IMR-90 (cell line): ENCODE measurements around the gene DOK1. TPM values are rescaled to one million over a fixed set of nuclear protein-coding genes. Genes with fewer than 3 reads are reported as not detected.

ENCODE experiments used
- ATAC-seq: fragments of 200-7000 bp; cut with Tn5 transposase; 2 replicates; pipeline ENCODE4 v1.9.1; 2020; ENCODE audit warnings: low read depth, mild to moderate bottlenecking, moderate library complexity
- BruUV-seq: library from RNA; stranded (reverse); fragments of 400-500 nt; replicated peaks from 2 replicates; lab custom pipeline; 2021; lab: Mats Ljungman, UMichigan
- CTCF ChIA-PET: fragments of 300-600 bp; formaldehyde crosslinking; extraction: SDS; loops from one replicate; lab custom pipeline; 2021; ENCODE audit warnings: antibody characterized with exemption; lab: Yijun Ruan, JAX
- POLR2A ChIA-PET: fragments of 300-600 bp; sonication (Branson Sonifier 250); formaldehyde crosslinking; loops from one replicate; lab custom pipeline; 2022; ENCODE audit warnings: antibody characterized with exemption; ENCODE audit not compliant: unreplicated experiment; lab: Charles Lee
- DNase-seq: peaks from one replicate; pipeline ENCODE4 v3.0.0; 2013
- H2AFZ ChIP-seq: replicated peaks from 2 replicates; pipeline ENCODE3; 2013; ENCODE audit warnings: low read length, mild to moderate bottlenecking; ENCODE audit not compliant: poor library complexity
- H2AK5ac ChIP-seq: 2 replicates; pipeline ENCODE4 v1.6.1; 2013; ENCODE audit warnings: low read depth, low read length, inconsistent platforms
- H2AK9ac ChIP-seq: replicated peaks from 2 replicates; pipeline ENCODE3; 2013; ENCODE audit warnings: mild to moderate bottlenecking, low read depth, low read length, moderate library complexity; ENCODE audit not compliant: poor library complexity
- H2BK120ac ChIP-seq: 2 replicates; pipeline ENCODE4 v1.6.1; 2013; ENCODE audit warnings: low read depth, low read length, inconsistent platforms
- H2BK15ac ChIP-seq: 3 replicates; pipeline ENCODE4 v1.6.1; 2013; ENCODE audit warnings: low read depth, low read length, inconsistent platforms
- H2BK20ac ChIP-seq: 2 replicates; pipeline ENCODE4 v1.6.1; 2013; ENCODE audit warnings: low read depth, mild to moderate bottlenecking, inconsistent platforms, low read length, moderate library complexity
- H2BK5ac ChIP-seq: 2 replicates; pipeline ENCODE4 v1.6.1; 2013; ENCODE audit warnings: mild to moderate bottlenecking, low read depth, low read length, inconsistent platforms; ENCODE audit not compliant: poor library complexity, severe bottlenecking
- H3K14ac ChIP-seq: replicated peaks from 2 replicates; pipeline ENCODE4 v1.6.1; 2013; ENCODE audit warnings: low read depth, low read length, inconsistent platforms
- H3K18ac ChIP-seq: 2 replicates; pipeline ENCODE4 v1.6.1; 2013; ENCODE audit warnings: low read depth, low read length, control low read depth
- H3K23ac ChIP-seq: 2 replicates; pipeline ENCODE4 v1.6.1; 2013; ENCODE audit warnings: low read depth, low read length, inconsistent platforms
- H3K27ac ChIP-seq: 2 replicates; pipeline ENCODE4 v1.5.1; 2013; ENCODE audit warnings: mild to moderate bottlenecking, control low read depth, low read length; ENCODE audit not compliant: insufficient read depth
- H3K27me3 ChIP-seq: 2 replicates; pipeline ENCODE4 v1.6.1; 2013; ENCODE audit warnings: low read length; ENCODE audit not compliant: control insufficient read depth, insufficient read depth
- H3K36me3 ChIP-seq: 2 replicates; pipeline ENCODE4 v1.6.1; 2013; ENCODE audit warnings: low read length, mixed read lengths; ENCODE audit not compliant: control insufficient read depth, insufficient read depth
- H3K4ac ChIP-seq: 2 replicates; pipeline ENCODE4 v1.6.1; 2013; ENCODE audit warnings: low read depth, low read length, inconsistent platforms
- H3K4me1 ChIP-seq: 2 replicates; pipeline ENCODE4 v1.6.1; 2013; ENCODE audit warnings: low read length, mixed read lengths; ENCODE audit not compliant: control insufficient read depth, insufficient read depth
- H3K4me2 ChIP-seq: 2 replicates; pipeline ENCODE4 v1.6.1; 2013; ENCODE audit warnings: low read depth, mild to moderate bottlenecking, control low read depth, low read length, moderate library complexity
- H3K4me3 ChIP-seq: 2 replicates; pipeline ENCODE4 v1.5.1; 2013; ENCODE audit warnings: low read depth, mild to moderate bottlenecking, control low read depth, low read length, moderate library complexity; ENCODE audit not compliant: insufficient read depth
- H3K56ac ChIP-seq: 2 replicates; pipeline ENCODE4 v1.6.1; 2013; ENCODE audit warnings: low read length, inconsistent platforms; ENCODE audit not compliant: insufficient read depth; ENCODE audit errors: extremely low read depth
- H3K79me1 ChIP-seq, 2 experiments: 2 replicates each; pipeline ENCODE4 v1.6.1; 2013; ENCODE audit warnings: low read length in 2 of 2, inconsistent platforms in 1 of 2, low read depth in 1 of 2
- H3K9ac ChIP-seq: 2 replicates; pipeline ENCODE4 v1.6.1; 2013; ENCODE audit warnings: low read depth, low read length, control low read depth
- H3K9me1 ChIP-seq: 2 replicates; pipeline ENCODE4 v1.6.1; 2013; ENCODE audit warnings: low read length, inconsistent platforms; ENCODE audit not compliant: insufficient read depth
- H3K9me3 ChIP-seq: 2 replicates; pipeline ENCODE4 v1.6.1; 2013; ENCODE audit warnings: low read length; ENCODE audit not compliant: control insufficient read depth, insufficient read depth
- H4K20me1 ChIP-seq: 2 replicates; pipeline ENCODE4 v1.6.1; 2013; ENCODE audit warnings: low read length, inconsistent platforms; ENCODE audit not compliant: insufficient read depth
- H4K5ac ChIP-seq: 2 replicates; pipeline ENCODE4 v1.6.1; 2013; ENCODE audit warnings: mild to moderate bottlenecking, low read depth, low read length, control low read depth
- H4K8ac ChIP-seq, 2 experiments: 2 replicates each; pipeline ENCODE4 v1.6.1; 2013; ENCODE audit warnings: low read depth in 2 of 2, low read length in 2 of 2, control low read depth in 1 of 2, inconsistent platforms in 1 of 2
- H4K91ac ChIP-seq: 2 replicates; pipeline ENCODE4 v1.6.1; 2013; ENCODE audit warnings: low read depth, low read length, inconsistent platforms; ENCODE audit not compliant: insufficient read depth
- CHD1 ChIP-seq: IDR thresholded peaks from 2 replicates; pipeline ENCODE4 v1.6.1; 2012; ENCODE audit warnings: low read depth, low read length, improper control_type of control experiment
- CTCF ChIP-seq: conservative IDR thresholded peaks from 2 replicates; pipeline ENCODE4 v1.5.1; 2012; ENCODE audit warnings: mild to moderate bottlenecking, low read depth, low read length, improper control_type of control experiment
- FOS ChIP-seq: fragments of 150-350 bp; IDR thresholded peaks from 2 replicates; pipeline ENCODE4 v1.6.1; 2016; ENCODE audit warnings: low read depth, low read length
- MAFK ChIP-seq: IDR thresholded peaks from 2 replicates; pipeline ENCODE4 v1.6.1; 2012; ENCODE audit warnings: low read depth, low read length, improper control_type of control experiment
- MAZ ChIP-seq: IDR thresholded peaks from 2 replicates; pipeline ENCODE4 v1.6.1; 2012; ENCODE audit warnings: low read depth, mild to moderate bottlenecking, low read length, improper control_type of control experiment, moderate library complexity, borderline replicate concordance
- NFE2L2 ChIP-seq: fragments of 150-350 bp; IDR thresholded peaks from 2 replicates; pipeline ENCODE4 v1.6.1; 2016; ENCODE audit warnings: low read depth, mild to moderate bottlenecking, low read length
- POLR2A ChIP-seq: IDR thresholded peaks from 2 replicates; pipeline ENCODE4 v1.6.1; 2012; ENCODE audit warnings: mild to moderate bottlenecking, low read depth, low read length
- WGBS, 2 experiments: methylation state at CpG; one replicate each; pipeline versions ENCODE4 v1.1.5 to v1.1.7; 2013; ENCODE audit warnings: missing lambda C conversion rate in 2 of 2; ENCODE audit not compliant: insufficient read length in 1 of 2; ENCODE audit errors: extremely low coverage in 2 of 2; 5-methylcytosine and 5-hydroxymethylcytosine counted together
- dilution Hi-C: fragments of 300-500 bp; cut with HindIII; formaldehyde crosslinking; loops from one replicate; pipeline ENCODE4 v1.14.3; 2018; ENCODE audit warnings: low sequenced_read_pairs; ENCODE audit not compliant: unreplicated experiment
- in situ Hi-C: fragments of 300-500 bp; cut with MboI; formaldehyde crosslinking; loops from 3 replicates; pipeline ENCODE4 v1.14.3; 2019; ENCODE audit warnings: low sequenced_read_pairs, inconsistent platforms, mixed read lengths
- intact Hi-C: fragments of 100-400 bp; cut with micrococcal nuclease; formaldehyde crosslinking; loops from 2 replicates; pipeline ENCODE4 v1.10.0; 2022
- polyA plus RNA-seq, 3 experiments: library from polyadenylated mRNA; depleted of rRNA; stranded (reverse); fragments of >200 nt; gene quantifications; 2 replicates each; pipeline ENCODE4 v1.2.3, GENCODE V29; 2012; ENCODE audit warnings: low replicate concordance in 1 of 3
- total RNA-seq: library from RNA; depleted of rRNA; stranded (reverse); fragments of >200 nt; gene quantifications from 2 replicates; pipeline ENCODE4 v1.2.3, GENCODE V29; 2012
- TF ChIP-seq, protein P1 (sequence below): fragments of 150-350 bp; IDR thresholded peaks from 2 replicates; pipeline ENCODE4 v1.6.1; 2017; ENCODE audit warnings: mild to moderate bottlenecking, antibody characterized with exemption, low read length, low read depth

The DOK1 gene
- total and polyA plus RNA-seq, 2 of the 4 experiments (the other 2 are of a cell fraction): 15.4 to 17.6 TPM

DNA sequence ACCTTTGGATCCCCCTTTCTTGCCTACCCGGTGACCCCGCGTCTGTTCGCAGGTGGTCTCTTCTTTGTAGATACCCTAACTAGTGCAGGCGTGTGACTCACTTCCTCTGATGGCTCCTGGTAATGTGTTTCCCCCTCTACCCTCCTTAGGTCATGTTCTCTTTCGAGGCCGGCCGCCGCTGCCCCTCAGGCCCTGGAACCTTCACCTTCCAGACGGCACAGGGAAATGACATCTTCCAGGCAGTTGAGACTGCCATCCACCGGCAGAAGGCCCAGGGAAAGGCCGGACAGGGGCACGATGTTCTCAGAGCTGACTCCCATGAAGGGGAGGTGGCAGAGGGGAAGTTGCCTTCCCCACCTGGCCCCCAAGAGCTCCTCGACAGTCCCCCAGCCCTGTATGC is 1.6 kb downstream of the DOK1 start:
- no peak for DNase-seq
- dilution Hi-C loops (no loop called here), in situ Hi-C loops (no loop called here), intact Hi-C loops (no loop called here)
- peaks cover 18% of the 10 kb centered on the region for H3K36me3 ChIP-seq
- WGBS, 2 experiments: 90% methylated on average over 4 of the region's 14 CpGs; no CpG with 5 or more reads in 1 of the 2 experiments
- no peak overlapping the region for H3K14ac ChIP-seq
- no peak overlapping the region for H3K27ac ChIP-seq
- ChIA-PET POLR2A (no interaction called here), CTCF (no interaction called here)
- H2AFZ ChIP-seq: no peak overlapping the region
- no peak overlapping the region for H4K8ac ChIP-seq
- no peak for ATAC-seq
- no peak overlapping the region for H3K23ac ChIP-seq
- H4K20me1 ChIP-seq: no peaks in the 10 kb centered on the region; the same call in 1 of the 2 replicates
- BruUV-seq: no TSS peak
- no peak for TF ChIP-seq POLR2A
- TF ChIP-seq CHD1: no peak
- TF ChIP-seq FOS: no peak
- TF ChIP-seq, protein P1, sequence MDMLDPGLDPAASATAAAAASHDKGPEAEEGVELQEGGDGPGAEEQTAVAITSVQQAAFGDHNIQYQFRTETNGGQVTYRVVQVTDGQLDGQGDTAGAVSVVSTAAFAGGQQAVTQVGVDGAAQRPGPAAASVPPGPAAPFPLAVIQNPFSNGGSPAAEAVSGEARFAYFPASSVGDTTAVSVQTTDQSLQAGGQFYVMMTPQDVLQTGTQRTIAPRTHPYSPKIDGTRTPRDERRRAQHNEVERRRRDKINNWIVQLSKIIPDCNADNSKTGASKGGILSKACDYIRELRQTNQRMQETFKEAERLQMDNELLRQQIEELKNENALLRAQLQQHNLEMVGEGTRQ: no peak
- no peak for TF ChIP-seq CTCF
- no peak for TF ChIP-seq NFE2L2
- TF ChIP-seq MAFK: no peak
- TF ChIP-seq MAZ: no peak
- peaks cover 8 to 53% of the 10 kb centered on the region in 2 experiments for H3K79me1 ChIP-seq
- H3K27me3 ChIP-seq: no peaks in the 10 kb centered on the region
- no peak overlapping the region for H3K56ac ChIP-seq
- H3K9me3 ChIP-seq: no peaks in the 10 kb centered on the region
- no peak overlapping the region for H3K4me3 ChIP-seq
- no peak overlapping the region for H3K4ac ChIP-seq
- H3K18ac ChIP-seq: no peak overlapping the region
- H2BK20ac ChIP-seq: no peak overlapping the region
- H3K9me1 ChIP-seq: 0 out of 2 replicates have a peak, but pooled peaks cover 18% of the 10 kb centered on the region
- H3K9ac ChIP-seq: no peak overlapping the region
- H4K5ac ChIP-seq: no peak overlapping the region
- H3K4me2 ChIP-seq: peak overlapping the region; percentile 88; the same call in 1 of the 2 replicates
- no peak overlapping the region for H2AK5ac ChIP-seq
- no peak overlapping the region for H2AK9ac ChIP-seq
- no peak overlapping the region for H2BK120ac ChIP-seq
- H4K91ac ChIP-seq: no peak overlapping the region
- peaks cover 16% of the 10 kb centered on the region for H3K4me1 ChIP-seq
- no peak overlapping the region for H2BK15ac ChIP-seq
- H2BK5ac ChIP-seq: no peak overlapping the region
